ENCODE data around the gene DENND4C.
"Not testable (repeated sequence)": the region's sequence is repeated elsewhere in the genome, so short reads cannot be mapped to it uniquely, and the experiment has no call there.

The DENND4C gene

GRCh38 chr9:19410195-19410503, 179.7 kb downstream of the DENND4C start:
- no peaks in the 10 kb centered on the region for H3K9me3 ChIP-seq (ENCODE audit: insufficient read depth, low read length)
- TF ChIP-seq CTCF (IDR thresholded peaks at IDR 0.05; ENCODE audit: insufficient read depth, low read length, poor library complexity, severe bottlenecking) (no peak), EZH2phosphoT487 (conservative IDR thresholded peaks at IDR 0.05; ENCODE audit: low read length) (no peak)
- H3K27me3 ChIP-seq (ENCODE audit: low read length) = no peaks in the 10 kb centered on the region
- H3K4me3 ChIP-seq (ENCODE audit: insufficient read depth, low read length, poor library complexity, severe bottlenecking) = no peak overlapping the region
- H3K4me2 ChIP-seq (ENCODE audit: low read depth, low read length, poor library complexity, severe bottlenecking) = no peak overlapping the region
- H3K9me2 ChIP-seq (replicated peaks; ENCODE audit: insufficient read depth, low read length) = no peaks in the 10 kb centered on the region
- no peak overlapping the region for H2AFZ ChIP-seq (ENCODE audit: low read depth, low read length, severe bottlenecking)
- no peak overlapping the region for H3K9ac ChIP-seq (ENCODE audit: low read length)
- no peaks in the 10 kb centered on the region for H3K36me3 ChIP-seq (ENCODE audit: low read length)
- no peaks in the 10 kb centered on the region for H4K20me1 ChIP-seq (ENCODE audit: low read depth, low read length)
- H3K79me2 ChIP-seq (ENCODE audit: insufficient read depth, low read length) = no peaks in the 10 kb centered on the region
- H3K27ac ChIP-seq (ENCODE audit: low read depth, low read length) = no peak overlapping the region
- H3F3A ChIP-seq (ENCODE audit: insufficient read depth) = no peaks in the 10 kb centered on the region

DNA sequence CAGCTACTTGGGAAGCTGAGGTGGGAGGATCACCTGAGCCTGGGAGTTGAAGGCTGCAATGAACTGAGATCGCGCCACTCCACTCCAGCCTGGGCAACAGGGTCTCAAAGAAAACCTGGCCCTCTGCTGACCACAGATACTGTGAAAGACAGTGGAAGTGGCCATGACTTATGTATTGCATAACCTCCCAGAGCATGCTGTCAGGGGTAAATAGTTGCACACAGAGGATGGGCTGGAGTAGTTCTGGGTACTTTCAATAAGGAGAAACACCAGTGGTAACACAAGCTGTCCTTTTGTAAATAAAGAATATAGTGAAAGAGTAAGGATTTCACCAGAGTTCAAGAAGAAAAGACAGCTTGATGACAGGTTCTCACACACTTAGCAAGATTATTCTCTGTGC, 180.1 kb downstream of the DENND4C start:
- Histone ChIP-seq H2AFZ (ENCODE audit: low read depth, low read length, severe bottlenecking) (no peak overlapping the region), H3K4me2 (ENCODE audit: low read depth, low read length, poor library complexity, severe bottlenecking) (no peak overlapping the region), H3K9ac (ENCODE audit: low read length) (no peak overlapping the region), H3K27me3 (ENCODE audit: low read length) (no peaks in the 10 kb centered on the region), H3F3A (ENCODE audit: insufficient read depth) (no peaks in the 10 kb centered on the region), H4K20me1 (ENCODE audit: low read depth, low read length) (no peaks in the 10 kb centered on the region), H3K27ac (ENCODE audit: low read depth, low read length) (no peak overlapping the region), H3K79me2 (ENCODE audit: insufficient read depth, low read length) (no peaks in the 10 kb centered on the region), H3K9me3 (ENCODE audit: insufficient read depth, low read length) (no peaks in the 10 kb centered on the region), H3K9me2 (replicated peaks; ENCODE audit: insufficient read depth, low read length) (no peaks in the 10 kb centered on the region), H3K36me3 (ENCODE audit: low read length) (no peaks in the 10 kb centered on the region), H3K4me3 (ENCODE audit: insufficient read depth, low read length, poor library complexity, severe bottlenecking) (no peak overlapping the region)
- TF ChIP-seq EZH2phosphoT487 (conservative IDR thresholded peaks at IDR 0.05; ENCODE audit: low read length) (no peak), CTCF (IDR thresholded peaks at IDR 0.05; ENCODE audit: insufficient read depth, low read length, poor library complexity, severe bottlenecking) (no peak)

- Histone ChIP-seq H3K4me3 (ENCODE audit: insufficient read depth, low read length, poor library complexity, severe bottlenecking) (no peak overlapping the region), H3K79me2 (ENCODE audit: insufficient read depth, low read length) (no peaks in the 10 kb centered on the region), H3K9me2 (replicated peaks; ENCODE audit: insufficient read depth, low read length) (no peaks in the 10 kb centered on the region), H2AFZ (ENCODE audit: low read depth, low read length, severe bottlenecking) (no peak overlapping the region), H4K20me1 (ENCODE audit: low read depth, low read length) (no peaks in the 10 kb centered on the region), H3K9ac (ENCODE audit: low read length) (no peak overlapping the region), H3K27ac (ENCODE audit: low read depth, low read length) (no peak overlapping the region), H3K27me3 (ENCODE audit: low read length) (no peaks in the 10 kb centered on the region), H3K9me3 (ENCODE audit: insufficient read depth, low read length) (no peaks in the 10 kb centered on the region), H3K36me3 (ENCODE audit: low read length) (no peaks in the 10 kb centered on the region), H3K4me2 (ENCODE audit: low read depth, low read length, poor library complexity, severe bottlenecking) (no peak overlapping the region), H3F3A (ENCODE audit: insufficient read depth) (no peaks in the 10 kb centered on the region)
- TF ChIP-seq EZH2phosphoT487 (conservative IDR thresholded peaks at IDR 0.05; ENCODE audit: low read length) = no peak
- TF ChIP-seq CTCF (IDR thresholded peaks at IDR 0.05; ENCODE audit: insufficient read depth, low read length, poor library complexity, severe bottlenecking) = no peak
Observed at GRCh38 chr9:19411316-19411715, 180.8 kb downstream of the DENND4C start.

GRCh38 chr9:19413456-19413855, 183.0 kb downstream of the DENND4C start:
- H3K9me3 ChIP-seq (ENCODE audit: insufficient read depth, low read length); H2AFZ ChIP-seq (ENCODE audit: low read depth, low read length, severe bottlenecking); H3K27ac ChIP-seq (ENCODE audit: low read depth, low read length); H3F3A ChIP-seq (ENCODE audit: insufficient read depth); H3K4me2 ChIP-seq (ENCODE audit: low read depth, low read length, poor library complexity, severe bottlenecking); H3K9me2 ChIP-seq (replicated peaks; ENCODE audit: insufficient read depth, low read length); H3K4me3 ChIP-seq (ENCODE audit: insufficient read depth, low read length, poor library complexity, severe bottlenecking); H3K9ac ChIP-seq (ENCODE audit: low read length); H3K27me3 ChIP-seq (ENCODE audit: low read length); H3K79me2 ChIP-seq (ENCODE audit: insufficient read depth, low read length); H4K20me1 ChIP-seq (ENCODE audit: low read depth, low read length); H3K36me3 ChIP-seq (ENCODE audit: low read length): not testable (repeated sequence)

All from SU-DHL-6 (cell line).